Measurements from ENCODE around the gene SNX14.

DNA sequence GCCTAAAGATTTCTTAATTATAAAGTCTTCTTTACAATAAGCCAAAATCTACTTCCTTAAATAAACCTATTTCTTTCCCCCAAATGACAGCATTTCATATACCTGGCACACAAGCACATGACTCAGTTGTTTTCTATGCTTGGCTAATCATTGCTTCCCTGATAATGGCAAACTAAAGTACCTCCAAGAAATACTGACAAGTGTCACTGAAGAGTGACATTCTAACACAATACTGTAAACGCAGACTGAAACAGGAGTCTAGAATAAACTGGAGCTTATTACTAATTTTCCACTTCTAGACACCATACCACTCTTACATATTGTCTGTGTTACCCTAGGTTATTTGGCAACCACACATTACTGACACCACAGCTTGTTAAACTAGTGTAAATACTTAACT lies 34.7 kb upstream of the SNX14 start:
- TF ChIP-seq, protein P1, sequence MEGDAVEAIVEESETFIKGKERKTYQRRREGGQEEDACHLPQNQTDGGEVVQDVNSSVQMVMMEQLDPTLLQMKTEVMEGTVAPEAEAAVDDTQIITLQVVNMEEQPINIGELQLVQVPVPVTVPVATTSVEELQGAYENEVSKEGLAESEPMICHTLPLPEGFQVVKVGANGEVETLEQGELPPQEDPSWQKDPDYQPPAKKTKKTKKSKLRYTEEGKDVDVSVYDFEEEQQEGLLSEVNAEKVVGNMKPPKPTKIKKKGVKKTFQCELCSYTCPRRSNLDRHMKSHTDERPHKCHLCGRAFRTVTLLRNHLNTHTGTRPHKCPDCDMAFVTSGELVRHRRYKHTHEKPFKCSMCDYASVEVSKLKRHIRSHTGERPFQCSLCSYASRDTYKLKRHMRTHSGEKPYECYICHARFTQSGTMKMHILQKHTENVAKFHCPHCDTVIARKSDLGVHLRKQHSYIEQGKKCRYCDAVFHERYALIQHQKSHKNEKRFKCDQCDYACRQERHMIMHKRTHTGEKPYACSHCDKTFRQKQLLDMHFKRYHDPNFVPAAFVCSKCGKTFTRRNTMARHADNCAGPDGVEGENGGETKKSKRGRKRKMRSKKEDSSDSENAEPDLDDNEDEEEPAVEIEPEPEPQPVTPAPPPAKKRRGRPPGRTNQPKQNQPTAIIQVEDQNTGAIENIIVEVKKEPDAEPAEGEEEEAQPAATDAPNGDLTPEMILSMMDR (IDR thresholded peaks at IDR 0.05) = no peak
- TF ChIP-seq POLR2AphosphoS5 (IDR thresholded peaks at IDR 0.05) = no peak
